ENCODE data around the gene LONRF2.
A peak's percentile ranks its signal among the peaks of the same experiment; 100 is the strongest.

LONRF2 gene

GRCh38 chr2:100297511-100297910 is 24.8 kb downstream of the LONRF2 start:
- Histone ChIP-seq H3K9ac (ENCODE audit: low read depth, low read length) (no peak overlapping the region), H3K36me3 (ENCODE audit: insufficient read depth, low read depth, low read length) (no peaks in the 10 kb centered on the region), H3K4me3 (ENCODE audit: low read length) (no peak overlapping the region), H3K9me3 (ENCODE audit: insufficient read depth, low read depth, low read length) (no peaks in the 10 kb centered on the region), H3K27me3 (ENCODE audit: insufficient read depth, low read length) (no peaks in the 10 kb centered on the region), H3K4me1 (ENCODE audit: insufficient read depth, low read length) (no peaks in the 10 kb centered on the region), H3K27ac (ENCODE audit: low read length) (no peak overlapping the region)

- Histone ChIP-seq H3K27me3 (ENCODE audit: insufficient read depth, low read length) (no peaks in the 10 kb centered on the region), H3K4me3 (ENCODE audit: low read length) (no peak overlapping the region), H3K9ac (ENCODE audit: low read depth, low read length) (no peak overlapping the region), H3K27ac (ENCODE audit: low read length) (no peak overlapping the region), H3K9me3 (ENCODE audit: insufficient read depth, low read depth, low read length) (no peaks in the 10 kb centered on the region), H3K36me3 (ENCODE audit: insufficient read depth, low read depth, low read length) (no peaks in the 10 kb centered on the region), H3K4me1 (ENCODE audit: insufficient read depth, low read length) (peaks cover 7% of the 10 kb centered on the region)
Measured at GRCh38 chr2:100294162-100294497, 28.2 kb downstream of the LONRF2 start.

GRCh38 chr2:100293341-100294161 is 28.8 kb downstream of the LONRF2 start:
- Histone ChIP-seq H3K4me1 (ENCODE audit: insufficient read depth, low read length) (peaks cover 7% of the 10 kb centered on the region), H3K36me3 (ENCODE audit: insufficient read depth, low read depth, low read length) (no peaks in the 10 kb centered on the region), H3K9me3 (ENCODE audit: insufficient read depth, low read depth, low read length) (no peaks in the 10 kb centered on the region), H3K27me3 (ENCODE audit: insufficient read depth, low read length) (no peaks in the 10 kb centered on the region), H3K9ac (ENCODE audit: low read depth, low read length) (no peak overlapping the region), H3K4me3 (ENCODE audit: low read length) (no peak overlapping the region), H3K27ac (ENCODE audit: low read length) (no peak overlapping the region)

- H3K9ac ChIP-seq (ENCODE audit: low read depth, low read length) = no peak overlapping the region
- H3K36me3 ChIP-seq (ENCODE audit: insufficient read depth, low read depth, low read length) = no peaks in the 10 kb centered on the region
- peaks cover 7% of the 10 kb centered on the region for H3K4me1 ChIP-seq (ENCODE audit: insufficient read depth, low read length)
- no peak overlapping the region for H3K4me3 ChIP-seq (ENCODE audit: low read length)
- H3K27me3 ChIP-seq (ENCODE audit: insufficient read depth, low read length) = no peaks in the 10 kb centered on the region
- H3K27ac ChIP-seq (ENCODE audit: low read length) = no peak overlapping the region
- no peaks in the 10 kb centered on the region for H3K9me3 ChIP-seq (ENCODE audit: insufficient read depth, low read depth, low read length)
Measured at GRCh38 chr2:100292022-100292580, 30.2 kb downstream of the LONRF2 start.

GRCh38 chr2:100291152-100291970 is 30.9 kb downstream of the LONRF2 start:
- Histone ChIP-seq H3K9me3 (ENCODE audit: insufficient read depth, low read depth, low read length) (no peaks in the 10 kb centered on the region), H3K36me3 (ENCODE audit: insufficient read depth, low read depth, low read length) (no peaks in the 10 kb centered on the region), H3K27ac (ENCODE audit: low read length) (no peak overlapping the region), H3K4me3 (ENCODE audit: low read length) (no peak overlapping the region), H3K9ac (ENCODE audit: low read depth, low read length) (no peak overlapping the region), H3K4me1 (ENCODE audit: insufficient read depth, low read length) (peaks cover 13% of the 10 kb centered on the region), H3K27me3 (ENCODE audit: insufficient read depth, low read length) (no peaks in the 10 kb centered on the region)

- H3K27ac ChIP-seq (ENCODE audit: low read length) = no peak overlapping the region
- peaks cover 18% of the 10 kb centered on the region for H3K4me1 ChIP-seq (ENCODE audit: insufficient read depth, low read length)
- no peak overlapping the region for H3K4me3 ChIP-seq (ENCODE audit: low read length)
- no peaks in the 10 kb centered on the region for H3K9me3 ChIP-seq (ENCODE audit: insufficient read depth, low read depth, low read length)
- no peak overlapping the region for H3K9ac ChIP-seq (ENCODE audit: low read depth, low read length)
- H3K36me3 ChIP-seq (ENCODE audit: insufficient read depth, low read depth, low read length) = no peaks in the 10 kb centered on the region
- H3K27me3 ChIP-seq (ENCODE audit: insufficient read depth, low read length) = no peaks in the 10 kb centered on the region
Measured at GRCh38 chr2:100290718-100291151, 31.6 kb downstream of the LONRF2 start.

GRCh38 chr2:100289020-100289419 is 33.3 kb downstream of the LONRF2 start:
- no peaks in the 10 kb centered on the region for H3K36me3 ChIP-seq (ENCODE audit: insufficient read depth, low read depth, low read length)
- H3K4me1 ChIP-seq (ENCODE audit: insufficient read depth, low read length) = peaks cover 26% of the 10 kb centered on the region

GRCh38 chr2:100286318-100286717 is 36.0 kb downstream of the LONRF2 start:
- H3K4me1 ChIP-seq (ENCODE audit: insufficient read depth, low read length) = peaks cover 30% of the 10 kb centered on the region
- H3K9ac ChIP-seq (ENCODE audit: low read depth, low read length) = no peak overlapping the region
- no peak overlapping the region for H3K27ac ChIP-seq (ENCODE audit: low read length)
- H3K36me3 ChIP-seq (ENCODE audit: insufficient read depth, low read depth, low read length) = no peaks in the 10 kb centered on the region
- no peaks in the 10 kb centered on the region for H3K27me3 ChIP-seq (ENCODE audit: insufficient read depth, low read length)
- no peaks in the 10 kb centered on the region for H3K9me3 ChIP-seq (ENCODE audit: insufficient read depth, low read depth, low read length)
- no peak overlapping the region for H3K4me3 ChIP-seq (ENCODE audit: low read length)

More at GRCh38 chr2:100289020-100289419, 33.3 kb downstream of the LONRF2 start:
- H3K9me3 ChIP-seq (ENCODE audit: insufficient read depth, low read depth, low read length) = no peaks in the 10 kb centered on the region
- no peak overlapping the region for H3K4me3 ChIP-seq (ENCODE audit: low read length)
- H3K27me3 ChIP-seq (ENCODE audit: insufficient read depth, low read length) = no peaks in the 10 kb centered on the region
- no peak overlapping the region for H3K9ac ChIP-seq (ENCODE audit: low read depth, low read length)
- no peak overlapping the region for H3K27ac ChIP-seq (ENCODE audit: low read length)

GRCh38 chr2:100285691-100286090 is 36.6 kb downstream of the LONRF2 start:
- Histone ChIP-seq H3K27ac (ENCODE audit: low read length) (no peak overlapping the region), H3K27me3 (ENCODE audit: insufficient read depth, low read length) (no peaks in the 10 kb centered on the region), H3K4me1 (ENCODE audit: insufficient read depth, low read length) (peaks cover 34% of the 10 kb centered on the region), H3K9ac (ENCODE audit: low read depth, low read length) (no peak overlapping the region), H3K4me3 (ENCODE audit: low read length) (0 out of 2 replicates have a peak overlapping the region, but pooled peaks have one; percentile 13), H3K36me3 (ENCODE audit: insufficient read depth, low read depth, low read length) (no peaks in the 10 kb centered on the region), H3K9me3 (ENCODE audit: insufficient read depth, low read depth, low read length) (no peaks in the 10 kb centered on the region)

GRCh38 chr2:100285011-100285410 is 37.3 kb downstream of the LONRF2 start:
- H3K27ac ChIP-seq (ENCODE audit: low read length) = no peak overlapping the region
- H3K4me3 ChIP-seq (ENCODE audit: low read length) = no peak overlapping the region
- H3K36me3 ChIP-seq (ENCODE audit: insufficient read depth, low read depth, low read length) = no peaks in the 10 kb centered on the region
- H3K27me3 ChIP-seq (ENCODE audit: insufficient read depth, low read length) = no peaks in the 10 kb centered on the region
- no peaks in the 10 kb centered on the region for H3K9me3 ChIP-seq (ENCODE audit: insufficient read depth, low read depth, low read length)
- H3K4me1 ChIP-seq (ENCODE audit: insufficient read depth, low read length) = peaks cover 34% of the 10 kb centered on the region
- H3K9ac ChIP-seq (ENCODE audit: low read depth, low read length) = no peak overlapping the region

GRCh38 chr2:100283724-100284501 is 38.4 kb downstream of the LONRF2 start:
- peaks cover 34% of the 10 kb centered on the region for H3K4me1 ChIP-seq (ENCODE audit: insufficient read depth, low read length)
- no peak overlapping the region for H3K4me3 ChIP-seq (ENCODE audit: low read length)
- no peaks in the 10 kb centered on the region for H3K27me3 ChIP-seq (ENCODE audit: insufficient read depth, low read length)
- H3K36me3 ChIP-seq (ENCODE audit: insufficient read depth, low read depth, low read length) = no peaks in the 10 kb centered on the region
- H3K9me3 ChIP-seq (ENCODE audit: insufficient read depth, low read depth, low read length) = no peaks in the 10 kb centered on the region
- no peak overlapping the region for H3K27ac ChIP-seq (ENCODE audit: low read length)
- no peak overlapping the region for H3K9ac ChIP-seq (ENCODE audit: low read depth, low read length)
